Measurements from ENCODE around the gene TMEM100.
"Not testable (repeated sequence)": the region's sequence is repeated elsewhere in the genome, so short reads cannot be mapped to it uniquely, and the experiment has no call there.

The TMEM100 gene

DNA sequence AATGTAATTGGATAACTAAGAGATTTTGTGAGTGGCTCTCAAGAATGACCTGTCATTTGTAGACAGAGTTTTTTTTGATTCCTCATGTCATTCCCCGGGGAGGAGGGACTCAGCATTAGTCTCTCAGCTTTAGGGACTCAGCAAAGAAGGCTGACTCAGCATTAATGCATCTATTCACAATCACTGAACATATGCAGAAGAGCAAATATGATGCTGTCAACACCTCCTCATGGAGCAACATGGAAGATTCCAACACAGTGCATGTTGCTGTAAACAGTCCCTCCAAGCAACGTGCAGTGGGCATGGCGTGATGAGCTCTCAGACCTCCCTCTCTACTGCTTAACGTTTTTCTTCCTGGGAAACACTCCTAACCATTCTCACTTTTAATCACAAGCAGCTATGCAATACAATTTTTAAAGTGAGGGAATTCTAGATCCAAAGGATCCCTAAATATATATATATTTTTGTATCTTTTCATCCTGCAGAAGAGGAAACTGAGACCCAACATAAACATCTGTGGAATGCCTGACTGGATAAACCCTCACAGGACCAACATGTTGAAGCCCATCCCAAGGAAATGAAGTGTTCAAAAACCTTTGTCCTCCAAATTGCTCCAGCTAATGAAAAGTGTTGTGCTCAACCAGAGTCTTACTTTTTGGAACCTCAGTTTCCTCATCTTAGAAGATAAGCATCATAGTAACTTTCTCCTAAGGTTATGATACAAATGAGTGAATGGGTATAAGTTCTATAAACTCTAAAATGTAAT lies 38.9 kb downstream of the TMEM100 start:
- ATAC-seq = no peak
- DNase-seq = no peak

DNA sequence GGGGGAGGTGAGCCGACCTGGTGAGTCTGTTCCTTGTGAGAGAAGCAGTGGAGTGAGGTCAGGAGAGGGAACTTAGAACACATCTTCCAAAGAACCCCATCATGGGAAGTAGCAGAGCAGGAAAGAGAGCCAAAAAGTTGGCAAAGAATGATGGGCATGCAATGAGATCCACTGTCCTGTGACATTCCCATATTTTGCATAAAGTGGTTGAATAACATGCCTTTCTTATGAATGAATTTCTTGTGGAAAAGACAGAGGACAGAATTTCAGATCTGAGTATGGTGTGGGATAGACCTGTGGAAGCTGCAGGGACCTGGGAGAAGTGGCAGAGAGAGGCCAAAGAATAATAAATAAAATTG lies 41.3 kb downstream of the TMEM100 start:
- no peak for ATAC-seq

DNA sequence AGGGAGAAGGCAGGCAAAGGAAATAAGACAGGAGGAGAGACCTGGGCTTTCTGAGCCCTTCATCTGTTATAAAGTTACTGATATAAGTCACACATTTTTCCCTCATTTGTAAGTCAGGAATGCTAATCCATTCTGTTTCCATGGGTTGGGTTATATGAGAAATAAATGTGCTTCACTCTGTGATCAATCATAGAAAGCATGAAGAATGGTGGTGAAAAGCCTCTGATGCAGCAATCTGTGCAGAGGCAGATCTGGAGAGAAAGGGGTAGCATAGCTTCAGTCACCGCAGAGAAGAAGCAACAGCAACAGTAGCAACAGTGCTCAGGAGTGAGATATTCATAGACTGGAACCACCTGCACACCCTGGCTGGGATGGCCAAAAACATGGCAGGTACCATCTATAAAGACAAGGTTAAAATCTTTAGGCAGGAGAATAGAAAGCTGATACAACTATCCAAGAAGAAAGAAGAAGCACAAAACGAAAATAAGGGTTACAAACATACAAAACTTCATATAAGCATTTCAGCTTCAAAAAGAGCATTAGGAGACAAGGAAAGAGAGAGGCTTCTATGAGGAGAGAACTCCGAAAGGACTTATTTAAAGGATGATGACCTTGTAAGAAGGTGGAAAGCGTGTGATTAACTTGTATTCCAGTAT lies 41.9 kb downstream of the TMEM100 start:
- DNase-seq (no peak), ATAC-seq (no peak)

More for the DNA sequence above, 41.3 kb downstream of the TMEM100 start:
- DNase-seq = no peak

DNA sequence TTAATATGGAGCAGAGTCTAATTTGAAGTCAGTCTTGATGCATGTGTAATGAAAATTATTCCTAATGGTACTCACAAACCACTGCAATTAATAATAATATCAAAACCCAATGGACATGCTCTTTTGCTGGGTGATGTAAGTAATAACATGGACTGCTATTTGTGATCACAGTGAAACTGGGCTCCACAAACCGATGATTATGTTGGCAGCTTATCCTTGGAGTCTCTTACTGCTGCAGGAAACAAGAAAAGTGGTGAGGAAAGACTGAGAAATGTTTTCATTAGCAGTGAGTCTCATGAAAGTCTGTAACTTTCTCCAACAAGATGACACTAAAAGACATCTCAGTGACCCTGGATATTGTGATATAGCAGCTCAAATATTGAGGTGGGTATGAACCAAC lies 45.2 kb downstream of the TMEM100 start:
- ATAC-seq (no peak), DNase-seq (no peak)

DNA sequence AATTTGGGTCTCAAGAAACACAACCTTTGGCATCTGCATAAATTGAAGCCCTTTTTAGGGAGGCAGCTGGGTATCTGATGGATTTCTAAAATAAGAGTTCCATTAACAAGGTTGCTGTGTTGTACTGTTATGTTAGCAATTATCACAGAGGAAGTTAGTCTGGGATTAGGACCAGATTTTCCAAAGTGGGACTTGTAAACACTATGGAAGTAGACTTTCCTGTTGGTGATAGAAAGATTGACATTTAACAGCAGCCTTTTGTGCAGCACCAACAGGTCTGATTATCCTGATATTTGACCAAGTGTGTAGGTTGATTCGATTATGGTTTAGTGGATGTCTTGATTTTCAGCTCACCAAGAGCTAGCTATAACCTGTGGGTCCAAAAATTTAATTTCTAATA lies 46.4 kb downstream of the TMEM100 start:
- ATAC-seq = no peak
- DNase-seq = no peak

DNA sequence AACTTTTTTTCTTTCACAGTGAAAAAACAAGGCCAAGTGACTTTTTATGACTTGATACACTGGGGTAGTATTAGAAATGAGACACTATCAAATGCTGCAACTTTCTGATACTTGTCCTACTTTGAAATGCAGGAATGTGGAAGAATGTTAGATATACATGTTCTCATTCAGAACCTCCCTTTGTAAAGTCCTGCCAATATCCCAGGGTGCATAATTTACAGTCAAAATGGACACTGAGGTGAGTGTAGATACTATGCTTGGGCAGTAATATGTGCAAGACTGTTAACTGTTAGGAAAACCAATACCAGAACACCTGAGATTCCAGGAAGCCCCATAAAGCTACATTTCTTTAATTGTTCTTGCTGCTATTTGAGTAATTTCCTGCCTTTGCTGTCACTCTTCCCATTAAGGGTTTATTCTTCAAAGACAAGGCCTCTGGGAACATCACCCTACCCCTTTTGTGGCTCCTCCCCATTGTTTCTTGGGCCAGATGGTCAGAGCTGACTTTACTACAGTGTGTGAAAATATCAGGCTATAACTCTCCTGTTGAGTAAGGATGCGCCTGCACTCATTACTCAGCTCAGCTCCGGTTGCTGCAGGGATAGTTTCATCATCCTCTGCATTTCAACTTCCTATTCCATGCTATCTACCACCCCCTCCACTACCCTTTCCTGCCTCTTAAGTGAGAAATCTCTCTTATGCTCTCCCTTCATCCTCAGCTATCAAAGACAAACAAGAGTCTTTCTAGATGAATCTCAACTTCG lies 48.7 kb downstream of the TMEM100 start:
- DNase-seq = no peak
- ATAC-seq = no peak

DNA sequence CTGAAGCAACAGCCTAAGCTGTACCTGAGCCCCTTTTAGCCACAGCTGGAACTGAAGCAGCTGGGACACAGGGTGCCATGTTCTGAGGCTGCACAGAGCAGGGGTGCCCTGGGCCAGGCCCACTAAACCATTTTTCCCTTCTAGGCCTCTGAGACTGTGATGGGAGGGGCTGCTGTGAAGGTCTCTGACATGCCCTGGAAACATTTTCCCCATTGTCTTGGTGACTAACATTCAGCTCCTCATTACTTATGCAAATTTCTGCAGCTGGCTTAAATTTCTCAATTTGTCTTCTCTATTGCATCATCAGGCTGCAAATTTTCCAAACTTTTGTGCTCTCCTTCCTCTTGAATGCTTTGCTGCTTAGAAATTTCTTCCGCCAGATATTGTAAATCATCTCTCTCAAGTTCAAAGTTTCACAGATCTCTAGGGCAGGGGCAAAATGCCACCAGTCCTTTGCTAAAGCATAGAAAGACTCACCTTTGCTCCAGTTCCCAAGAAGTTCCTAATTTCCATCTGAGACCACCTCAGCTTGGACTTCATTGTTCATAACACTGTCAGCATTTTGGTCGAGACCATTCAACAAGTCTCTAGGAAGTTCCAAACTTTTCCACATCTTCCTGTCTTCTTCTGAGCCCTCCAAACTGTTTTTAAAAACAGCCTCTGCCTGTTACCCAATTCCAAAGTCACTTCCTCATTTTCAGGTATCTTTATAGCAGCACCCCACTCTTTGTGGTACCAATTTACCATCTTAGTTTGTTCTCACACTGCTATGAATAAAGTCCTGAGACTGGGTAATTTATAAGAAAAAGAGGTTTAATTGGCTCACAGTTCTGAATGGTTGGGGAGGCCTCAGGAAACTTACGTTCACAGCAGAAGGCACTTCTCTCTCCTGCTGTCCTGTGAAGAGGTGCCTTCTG lies 49.8 kb downstream of the TMEM100 start:
- ATAC-seq (no peak), DNase-seq (no peak)

DNA sequence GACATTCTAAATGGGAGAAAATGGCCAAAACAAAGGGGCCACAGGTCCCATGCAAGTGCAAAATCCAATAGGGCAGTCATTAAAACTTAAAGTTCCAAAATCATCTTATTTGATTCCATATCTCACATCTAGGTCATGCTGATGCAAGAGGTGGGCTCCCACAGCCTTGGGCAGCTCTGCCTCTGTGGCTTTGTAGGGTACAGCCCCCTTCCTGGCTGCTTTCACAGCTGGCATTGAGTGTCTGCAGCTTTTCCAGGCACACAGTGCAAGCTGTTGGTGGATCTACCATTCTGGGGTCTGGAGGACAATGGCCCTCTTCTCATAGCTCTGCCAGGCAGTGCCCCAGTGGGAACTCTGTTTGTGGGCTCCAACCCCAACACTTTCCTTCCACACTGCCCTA lies 50.7 kb downstream of the TMEM100 start:
- DNase-seq, ATAC-seq: not testable (repeated sequence)

All from stimulated activated naive CD8-positive, alpha-beta T cell treated with anti-CD3 and anti-CD28 coated beads, Interleukin-15, Interleukin-2, amounts not matched to agents 100 U/mL and 50 U/mL, for 24 hours (primary cell).